GM10847 (cell line): ENCODE data around the gene ZNF763.

Experiments
- POLR2A ChIP-seq: IDR thresholded peaks from 2 replicates; pipeline ENCODE4 v1.6.1; 2011; ENCODE audit not compliant: insufficient read length; ENCODE audit errors: extremely low read depth

ZNF763 gene

GRCh38 chr19:11964858-11965645, at the start of gene ZNF763:
TSS of gene ZNF763 (plus strand) at chr19:11965040. CDS start at chr19:11965209, 169 bp downstream.
- TF ChIP-seq POLR2A, result no peak

GRCh38 chr19:11921852-11922495, 42.9 kb upstream of the ZNF763 start:
- TF ChIP-seq POLR2A, result no peak

GRCh38 chr19:11924886-11925650, 39.8 kb upstream of the ZNF763 start, which contains the start of gene ZNF700:
TSS of gene ZNF700 (plus strand) at chr19:11925107. CDS start at chr19:11925211, 104 bp downstream.
- peak; percentile 94 for TF ChIP-seq POLR2A

GRCh38 chr19:11927227-11927626, 37.6 kb upstream of the ZNF763 start:
- no peak for TF ChIP-seq POLR2A

- no peak for TF ChIP-seq POLR2A
Observed at GRCh38 chr19:11931051-11931450, 33.8 kb upstream of the ZNF763 start.

GRCh38 chr19:11931513-11931912, 33.3 kb upstream of the ZNF763 start:
- no peak for TF ChIP-seq POLR2A

GRCh38 chr19:11942008-11942842, 22.6 kb upstream of the ZNF763 start:
- TF ChIP-seq POLR2A, result no peak

- TF ChIP-seq POLR2A, result no peak
Observed at GRCh38 chr19:11942843-11943108, 22.1 kb upstream of the ZNF763 start.

GRCh38 chr19:11944656-11945055, 20.2 kb upstream of the ZNF763 start:
- no peak for TF ChIP-seq POLR2A

- no peak for TF ChIP-seq POLR2A
Observed at GRCh38 chr19:11948646-11949045, 16.2 kb upstream of the ZNF763 start.

GRCh38 chr19:11949201-11949600, 15.6 kb upstream of the ZNF763 start:
- TF ChIP-seq POLR2A, result no peak

GRCh38 chr19:11950312-11950711, 14.5 kb upstream of the ZNF763 start:
- TF ChIP-seq POLR2A, result no peak

GRCh38 chr19:11963566-11964355, 1.1 kb upstream of the ZNF763 start:
- no peak for TF ChIP-seq POLR2A

GRCh38 chr19:11964496-11964857, 363 bp upstream of the ZNF763 start:
- TF ChIP-seq POLR2A, result no peak
